Adrenal gland (tissue), 12 donors: ENCODE data around the gene RUNX1. TPM values are rescaled to one million over a fixed set of nuclear protein-coding genes. Genes with fewer than 3 reads are reported as not detected.

Experiments used
- DNase-seq, 7 donors: peaks; one replicate each; pipeline ENCODE4 v3.0.0-alpha.2; 2019 to 2020
- H3K27ac ChIP-seq, 5 donors: fragments of 200-600 bp; sonication (generic) in 4 of 5; 1 replicate in 3 of 5; 2 replicates in 2 of 5; pipeline versions ENCODE4 v1.5.1 to v1.8.0; 2016 to 2020; ENCODE audit warnings: mild to moderate bottlenecking in 1 of 5
- H3K27me3 ChIP-seq: fragments of 200-600 bp; 2 replicates; pipeline ENCODE4 v1.8.0; 2021
- H3K36me3 ChIP-seq, 2 donors: fragments of 200-600 bp; replicated peaks in 1 of 2; 1 replicate in 1 of 2; 2 replicates in 1 of 2; pipeline versions ENCODE4 v1.5.1 to v1.8.0; 2018 to 2022
- H3K4me1 ChIP-seq, 2 donors: fragments of 200-600 bp; replicated peaks in 1 of 2; 1 replicate in 1 of 2; 2 replicates in 1 of 2; pipeline versions ENCODE4 v1.5.1 to v1.8.0; 2018 to 2021
- H3K4me3 ChIP-seq, 4 donors: fragments of 200-600 bp; sonication (generic) in 3 of 4; one replicate each; pipeline ENCODE4 v1.5.1; 2016 to 2018
- H3K9me3 ChIP-seq, 3 donors: fragments of 200-600 bp; sonication (generic) in 1 of 3; replicated peaks in 1 of 3; 1 replicate in 2 of 3; 2 replicates in 1 of 3; pipeline versions ENCODE4 v1.5.1 to v1.8.0; 2016 to 2021
- POLR2A ChIP-seq, 2 donors: fragments of 450-650 bp; IDR thresholded peaks; one replicate each; pipeline ENCODE4 v1.6.1; 2017; ENCODE audit warnings: antibody characterized with exemption in 2 of 2, mild to moderate bottlenecking in 2 of 2, moderate library complexity in 1 of 2
- WGBS, 4 donors: extraction: QIAGEN DNeasy Blood & Tissue Kit in 2 of 4; methylation state at CpG; one replicate each; pipeline versions ENCODE4 v1.1.5 to v1.1.7; 2013 to 2017; 5-methylcytosine and 5-hydroxymethylcytosine counted together
- intact Hi-C, 2 donors: fragments of 100-400 bp; cut with DNase I; formaldehyde crosslinking; loops; one replicate each; pipeline versions ENCODE4 v1.14.1 to v1.15.0; 2022 to 2023
- polyA plus RNA-seq, 3 donors: library from polyadenylated mRNA; stranded (reverse); fragments of 200-250 nt in 2 of 3; fragments of 350-450 nt in 1 of 3; fragmentation: Illumina TruSeq in 1 of 3; extraction: RNeasy Lipid Tissue Mini Kit (QIAGEN cat#74804) in 1 of 3; gene quantifications; one replicate each; pipeline ENCODE4 v1.2.3, GENCODE V29; 2013 to 2014
- total RNA-seq, 9 donors: library from RNA; depleted of rRNA in 4 of 9; stranded (reverse); fragments of >200 nt in 4 of 9; fragments of 120-200 nt in 1 of 9; fragmentation: NEBNext Ultra II Directional in 1 of 9; extraction: Animal tissue kit (Norgen Biotek cat#: 25700) in 1 of 9; gene quantifications; one replicate each; pipeline versions ENCODE4 v1.1.0 to v1.2.4, GENCODE V29; 2013 to 2023
- TF ChIP-seq, protein P1 (sequence below), 6 experiments: fragments of 450-650 bp in 4 of 6; fragments of 200-600 bp in 2 of 6; sonication (generic) in 1 of 6; IDR thresholded peaks; 1 replicate in 5 of 6; 2 replicates in 1 of 6; pipeline versions ENCODE4 v1.5.1 to v1.8.0; 2016 to 2021; ENCODE audit warnings: antibody characterized with exemption in 6 of 6, mild to moderate bottlenecking in 2 of 6, moderate library complexity in 1 of 6
- donor health status: healthy with polysubstance abuse.
- donor health status: Bipolar disorder and iron deficiency.
- donor health status: DM: yes; HTN: yes; CAD: no.
- donor health status: DM: no; HTN: no; CAD: no.
- donor health status: DM: no; HTN: no; CAD: no.
- donor health status: DM: yes; HTN: yes; CAD: no.

Gene RUNX1
- total and polyA plus RNA-seq, 12 donors = 0.83 to 27.2 (median 8.2) TPM

DNA sequence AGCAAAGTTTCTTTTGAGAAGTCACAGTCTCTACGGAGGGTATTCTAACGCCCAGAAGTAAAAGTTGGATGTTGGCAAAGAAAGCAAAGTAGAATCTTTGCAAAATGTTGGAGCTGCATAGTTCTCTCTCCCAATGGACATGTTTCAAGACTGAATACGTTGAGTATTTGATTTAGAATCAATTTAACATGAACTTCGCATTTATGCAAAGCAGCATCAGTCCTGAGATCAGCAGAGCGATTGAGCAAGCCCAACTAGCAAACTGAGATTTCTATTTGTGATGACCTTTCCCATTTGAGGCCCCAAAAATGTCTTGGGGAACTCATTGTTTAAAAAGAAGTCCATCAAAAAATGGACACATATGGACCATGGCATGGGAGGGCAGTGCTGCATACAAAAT is 8.0 kb downstream of the RUNX1 start:
- peaks cover 6% of the 10 kb centered on the region for H3K27me3 ChIP-seq
- WGBS, 4 donors = 82 to 87% (median 86%) methylated on average over 5 of the region's 5 CpGs
- H3K4me3 ChIP-seq = no peak overlapping the region
- no peaks in the 10 kb centered on the region for H3K4me1 ChIP-seq
- no peaks in the 10 kb centered on the region for H3K36me3 ChIP-seq
- no peak for DNase-seq
- TF ChIP-seq, protein P1, sequence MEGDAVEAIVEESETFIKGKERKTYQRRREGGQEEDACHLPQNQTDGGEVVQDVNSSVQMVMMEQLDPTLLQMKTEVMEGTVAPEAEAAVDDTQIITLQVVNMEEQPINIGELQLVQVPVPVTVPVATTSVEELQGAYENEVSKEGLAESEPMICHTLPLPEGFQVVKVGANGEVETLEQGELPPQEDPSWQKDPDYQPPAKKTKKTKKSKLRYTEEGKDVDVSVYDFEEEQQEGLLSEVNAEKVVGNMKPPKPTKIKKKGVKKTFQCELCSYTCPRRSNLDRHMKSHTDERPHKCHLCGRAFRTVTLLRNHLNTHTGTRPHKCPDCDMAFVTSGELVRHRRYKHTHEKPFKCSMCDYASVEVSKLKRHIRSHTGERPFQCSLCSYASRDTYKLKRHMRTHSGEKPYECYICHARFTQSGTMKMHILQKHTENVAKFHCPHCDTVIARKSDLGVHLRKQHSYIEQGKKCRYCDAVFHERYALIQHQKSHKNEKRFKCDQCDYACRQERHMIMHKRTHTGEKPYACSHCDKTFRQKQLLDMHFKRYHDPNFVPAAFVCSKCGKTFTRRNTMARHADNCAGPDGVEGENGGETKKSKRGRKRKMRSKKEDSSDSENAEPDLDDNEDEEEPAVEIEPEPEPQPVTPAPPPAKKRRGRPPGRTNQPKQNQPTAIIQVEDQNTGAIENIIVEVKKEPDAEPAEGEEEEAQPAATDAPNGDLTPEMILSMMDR (IDR thresholded peaks at IDR 0.05) = no peak
- no peak for TF ChIP-seq POLR2A (IDR thresholded peaks at IDR 0.05)
- H3K9me3 ChIP-seq = no peaks in the 10 kb centered on the region
- intact Hi-C loops = loop anchor here in 1 of 2 donors (10.0 kb wide), 1 partner anchor 296 kb away; no protein-coding TSS in a partner anchor
- H3K27ac ChIP-seq = no peak overlapping the region

DNA sequence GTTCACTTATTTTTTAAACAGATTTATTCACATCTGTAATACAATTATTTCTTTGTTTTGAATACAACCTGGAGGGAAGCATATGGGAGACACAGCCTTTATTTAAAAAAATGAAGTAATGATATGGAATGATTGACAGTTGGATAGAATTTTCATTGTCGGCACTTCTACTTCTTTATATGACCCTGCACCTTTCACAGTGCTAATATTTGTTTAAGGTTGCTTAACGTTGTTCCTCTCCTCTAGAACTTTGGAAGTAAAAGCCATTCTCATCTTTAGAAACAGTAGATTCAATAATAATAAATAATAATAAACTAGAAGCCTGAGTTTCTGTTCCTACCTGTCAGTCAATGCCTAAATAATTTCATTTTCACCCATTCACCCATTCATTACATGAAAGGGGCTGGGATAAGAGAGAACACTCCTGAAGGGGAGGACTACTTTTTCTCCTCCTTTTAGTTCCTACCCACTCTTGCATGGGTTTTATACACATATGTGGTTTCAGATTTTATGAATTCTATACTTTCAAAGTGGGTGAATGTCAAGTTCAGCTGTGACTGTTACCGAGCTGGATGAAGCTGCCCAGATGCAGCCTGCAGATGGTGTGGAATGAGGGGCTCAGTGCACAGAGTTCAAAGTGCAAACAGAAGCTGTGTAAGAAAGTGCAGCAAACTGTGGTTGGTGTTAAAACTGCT is 9.4 kb downstream of the RUNX1 start:
- H3K9me3 ChIP-seq = no peaks in the 10 kb centered on the region
- no peak overlapping the region for H3K27ac ChIP-seq
- TF ChIP-seq POLR2A (IDR thresholded peaks at IDR 0.05) = no peak
- TF ChIP-seq, protein P1 (IDR thresholded peaks at IDR 0.05) = no peak
- intact Hi-C loops = loop anchor here in 1 of 2 donors (10.0 kb wide), 1 partner anchor 295 kb away; no protein-coding TSS in a partner anchor
- no peaks in the 10 kb centered on the region for H3K4me1 ChIP-seq
- WGBS, 4 donors = 46 to 66% (median 55%) methylated on average over 3 of the region's 3 CpGs
- H3K36me3 ChIP-seq = no peaks in the 10 kb centered on the region
- DNase-seq = no peak
- no peaks in the 10 kb centered on the region for H3K27me3 ChIP-seq
- no peak overlapping the region for H3K4me3 ChIP-seq

GRCh38 chr21:35038772-35039319 is 10.3 kb downstream of the RUNX1 start:
- H3K27me3 ChIP-seq = no peaks in the 10 kb centered on the region
- H3K9me3 ChIP-seq = no peaks in the 10 kb centered on the region
- intact Hi-C loops = no loop called here
- H3K4me3 ChIP-seq = no peak overlapping the region
- no peaks in the 10 kb centered on the region for H3K36me3 ChIP-seq
- WGBS, 4 donors = 74 to 82% (median 77%) methylated on average over 5 of the region's 5 CpGs
- no peaks in the 10 kb centered on the region for H3K4me1 ChIP-seq
- TF ChIP-seq, protein P1 (IDR thresholded peaks at IDR 0.05) = no peak
- TF ChIP-seq POLR2A (IDR thresholded peaks at IDR 0.05) = no peak
- DNase-seq = no peak
- no peak overlapping the region for H3K27ac ChIP-seq

- H3K4me1 ChIP-seq = no peaks in the 10 kb centered on the region
- no peaks in the 10 kb centered on the region for H3K9me3 ChIP-seq
- no peaks in the 10 kb centered on the region for H3K36me3 ChIP-seq
- WGBS, 4 donors = 80 to 91% (median 87%) methylated on average over 7 of the region's 7 CpGs
- no peaks in the 10 kb centered on the region for H3K27me3 ChIP-seq
- TF ChIP-seq, protein P1 (IDR thresholded peaks at IDR 0.05) = no peak
- TF ChIP-seq POLR2A (IDR thresholded peaks at IDR 0.05) = no peak
- no peak overlapping the region for H3K4me3 ChIP-seq
- intact Hi-C loops = no loop called here
- no peak for DNase-seq
- no peak overlapping the region for H3K27ac ChIP-seq
Observed at GRCh38 chr21:35037384-35037765, 11.7 kb downstream of the RUNX1 start.
